Measurements from ENCODE around the gene PLA2G4C.

GRCh38 chr19:48023011-48023410, 87.6 kb downstream of the PLA2G4C start:
- no peak for TF ChIP-seq CTCF (IDR thresholded peaks at IDR 0.05; ENCODE audit: borderline replicate concordance, extremely low read depth, low read length, poor library complexity, severe bottlenecking)
- no peak for TF ChIP-seq EZH2 (IDR thresholded peaks at IDR 0.05; ENCODE audit: borderline replicate concordance, low read depth, low read length, severe bottlenecking)
